NT2/D1 (cell line): ENCODE data around the gene PEAK1.

Source experiments
- DNase-seq: peaks from one replicate; pipeline ENCODE4 v3.0.0-alpha.2; 2011; ENCODE audit warnings: low read depth, low spot score
- H3K27me3 ChIP-seq: 2 replicates; pipeline ENCODE4 v1.6.0; 2011; ENCODE audit warnings: mild to moderate bottlenecking; ENCODE audit not compliant: insufficient read length, insufficient read depth
- H3K36me3 ChIP-seq: 2 replicates; pipeline ENCODE4 v1.6.1; 2011; ENCODE audit warnings: mild to moderate bottlenecking, low read length, mixed read lengths; ENCODE audit not compliant: insufficient read depth, insufficient read length
- H3K4me1 ChIP-seq: 2 replicates; pipeline ENCODE4 v1.5.1; 2011; ENCODE audit not compliant: insufficient read depth, insufficient read length
- H3K4me3 ChIP-seq: 2 replicates; pipeline ENCODE4 v1.5.1; 2011; ENCODE audit warnings: low read depth; ENCODE audit not compliant: insufficient read length
- H3K9ac ChIP-seq: 2 replicates; pipeline ENCODE4 v1.6.0; 2011; ENCODE audit warnings: low read depth; ENCODE audit not compliant: insufficient read length
- H3K9me3 ChIP-seq: 2 replicates; pipeline ENCODE4 v1.5.1; 2011; ENCODE audit warnings: mild to moderate bottlenecking, low read length; ENCODE audit not compliant: insufficient read depth
- SUZ12 ChIP-seq: IDR thresholded peaks from 2 replicates; pipeline ENCODE4 v1.6.1; 2011; ENCODE audit not compliant: insufficient read length, insufficient read depth; ENCODE audit errors: extremely low read depth
- YY1 ChIP-seq: IDR thresholded peaks from 2 replicates; pipeline ENCODE4 v1.6.1; 2011; ENCODE audit not compliant: insufficient read length, insufficient read depth
- ZNF274 ChIP-seq: IDR thresholded peaks from 2 replicates; pipeline ENCODE4 v1.6.1; 2011; ENCODE audit warnings: mild to moderate bottlenecking, low read depth, low read length

PEAK1 gene

DNA sequence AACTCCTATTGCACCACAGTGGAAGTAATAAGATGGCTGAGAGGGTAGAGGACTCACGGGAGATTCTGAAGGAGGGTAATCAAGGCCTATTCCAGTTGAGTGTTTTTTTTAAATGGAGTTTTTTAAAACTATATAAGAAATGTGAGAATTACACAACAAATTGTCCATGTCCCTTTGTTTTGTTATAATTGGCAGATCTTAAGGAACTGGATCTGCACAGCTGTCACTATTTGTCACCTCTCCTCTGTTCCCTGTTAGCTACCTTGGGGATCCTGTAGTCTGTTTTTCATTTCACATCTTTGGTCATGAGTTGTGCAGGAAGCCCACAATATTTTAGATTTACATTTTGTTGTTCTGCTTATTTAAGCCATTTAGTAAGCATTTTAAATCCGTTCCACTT, 271.7 kb downstream of the PEAK1 start:
- TF ChIP-seq YY1 (no peak), SUZ12 (no peak), ZNF274 (no peak)
- DNase-seq: no peak
- Histone ChIP-seq H3K27me3 (no peaks in the 10 kb centered on the region), H3K9ac (no peak overlapping the region), H3K4me3 (no peak overlapping the region), H3K9me3 (no peaks in the 10 kb centered on the region), H3K4me1 (no peaks in the 10 kb centered on the region), H3K36me3 (no peaks in the 10 kb centered on the region)

DNA sequence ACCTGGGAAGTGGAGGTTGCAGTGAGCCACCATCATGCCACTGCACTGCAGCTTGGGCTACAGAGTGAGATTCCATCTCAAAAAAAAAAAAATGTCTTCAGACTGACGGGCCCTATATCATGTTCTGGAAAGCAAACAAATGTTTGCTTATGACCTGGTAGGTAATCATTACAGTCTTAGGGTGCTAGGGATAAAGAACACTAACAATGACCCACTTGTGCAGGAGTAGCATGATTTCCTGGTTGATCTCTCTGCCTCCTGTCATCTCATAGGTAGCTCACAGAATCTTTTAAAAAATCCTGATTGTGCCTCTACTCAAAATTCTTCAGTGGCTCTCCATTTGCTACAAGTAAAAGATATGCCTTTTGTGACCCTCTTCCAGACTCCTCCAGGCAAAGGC, 274.5 kb downstream of the PEAK1 start:
- H3K9ac ChIP-seq: no peak overlapping the region
- H3K9me3 ChIP-seq: peaks cover 24% of the 10 kb centered on the region
- no peaks in the 10 kb centered on the region for H3K27me3 ChIP-seq
- H3K36me3 ChIP-seq: no peaks in the 10 kb centered on the region
- H3K4me3 ChIP-seq: no peak overlapping the region
- TF ChIP-seq YY1: no peak
- TF ChIP-seq SUZ12: no peak
- TF ChIP-seq ZNF274: no peak
- no peak for DNase-seq
- H3K4me1 ChIP-seq: no peaks in the 10 kb centered on the region

DNA sequence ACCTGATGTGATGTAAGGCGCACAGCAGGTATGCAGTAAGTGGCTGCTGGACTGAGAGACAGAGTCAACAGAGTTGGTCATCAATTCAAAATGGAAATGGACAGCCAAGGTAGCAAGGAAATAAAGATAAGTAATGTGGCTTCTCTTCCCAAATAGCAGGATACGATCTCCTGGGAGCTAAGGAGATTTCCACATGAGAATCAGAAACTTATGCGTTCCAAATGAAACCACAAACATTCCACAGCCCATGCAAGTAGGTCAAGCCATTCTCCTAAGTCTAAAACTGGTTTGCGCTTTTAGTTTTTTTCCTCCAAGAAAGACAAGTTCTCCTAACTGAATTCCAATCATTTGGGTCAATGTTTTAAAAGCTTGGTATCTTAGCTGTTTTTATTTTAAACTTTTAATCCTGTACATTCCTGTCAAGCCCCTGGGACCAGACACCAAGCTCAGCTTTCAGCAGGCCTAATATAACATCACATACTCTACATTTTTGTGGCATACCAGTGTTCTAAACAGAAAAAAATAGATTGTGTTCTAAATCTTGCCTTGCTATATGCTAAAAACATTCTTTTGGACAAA, 275.3 kb downstream of the PEAK1 start:
- Histone ChIP-seq H3K9me3 (peaks cover 32% of the 10 kb centered on the region), H3K9ac (no peak overlapping the region), H3K36me3 (no peaks in the 10 kb centered on the region), H3K4me3 (no peak overlapping the region), H3K4me1 (no peaks in the 10 kb centered on the region), H3K27me3 (no peaks in the 10 kb centered on the region)
- DNase-seq: no peak
- no peak for TF ChIP-seq ZNF274
- no peak for TF ChIP-seq SUZ12
- TF ChIP-seq YY1: no peak

DNA sequence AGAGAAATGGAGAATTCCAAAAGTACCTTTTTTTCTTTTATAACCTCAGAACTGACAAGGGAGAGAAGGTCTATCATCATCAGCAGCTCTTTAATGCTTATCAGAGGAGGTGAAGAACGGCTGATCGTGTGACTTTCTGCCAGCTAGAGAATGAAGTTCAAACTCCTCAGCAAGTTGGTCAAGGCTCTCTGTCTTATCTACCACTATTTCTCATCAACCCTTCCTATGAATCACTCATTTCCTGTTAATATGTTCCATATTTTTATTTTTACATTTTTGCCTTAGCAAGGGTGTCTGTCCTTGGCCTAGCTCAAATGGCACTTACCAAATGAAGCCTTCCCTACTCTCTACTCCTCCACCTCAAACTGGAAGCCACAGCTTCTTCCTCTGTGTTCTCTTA, 275.9 kb downstream of the PEAK1 start:
- H3K4me1 ChIP-seq: no peaks in the 10 kb centered on the region
- no peak for TF ChIP-seq SUZ12
- TF ChIP-seq ZNF274: no peak
- TF ChIP-seq YY1: no peak
- DNase-seq: no peak
- peaks cover 38% of the 10 kb centered on the region for H3K9me3 ChIP-seq
- no peak overlapping the region for H3K4me3 ChIP-seq
- no peaks in the 10 kb centered on the region for H3K36me3 ChIP-seq
- H3K27me3 ChIP-seq: no peaks in the 10 kb centered on the region
- no peak overlapping the region for H3K9ac ChIP-seq

DNA sequence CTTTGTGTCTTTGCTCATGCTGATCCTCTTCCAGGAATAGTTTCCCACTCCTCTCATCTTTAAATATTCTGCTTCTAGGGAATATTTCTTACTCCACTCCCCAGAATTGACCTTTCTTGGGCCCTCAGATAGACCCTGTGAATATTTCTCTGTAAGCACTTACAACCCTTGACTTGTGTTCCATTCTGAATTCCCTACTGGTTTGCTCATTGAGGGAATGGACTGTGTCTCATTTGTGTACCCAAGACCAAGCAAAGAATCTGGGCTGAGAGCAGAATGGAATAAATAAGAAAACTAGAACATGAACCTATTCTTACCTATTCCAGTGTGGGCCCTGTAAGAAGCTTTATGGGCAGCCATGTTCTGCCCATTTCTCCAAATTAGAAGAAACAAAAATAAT, 276.3 kb downstream of the PEAK1 start:
- H3K9me3 ChIP-seq: peaks cover 39% of the 10 kb centered on the region
- H3K27me3 ChIP-seq: no peaks in the 10 kb centered on the region
- no peaks in the 10 kb centered on the region for H3K36me3 ChIP-seq
- no peak for DNase-seq
- H3K9ac ChIP-seq: no peak overlapping the region
- TF ChIP-seq YY1 (no peak), SUZ12 (no peak)
- H3K4me1 ChIP-seq: no peaks in the 10 kb centered on the region
- H3K4me3 ChIP-seq: no peak overlapping the region

GRCh38 chr15:77143191-77143590, 276.7 kb downstream of the PEAK1 start:
- Histone ChIP-seq H3K36me3 (no peaks in the 10 kb centered on the region), H3K27me3 (no peaks in the 10 kb centered on the region), H3K4me3 (no peak overlapping the region), H3K9ac (no peak overlapping the region), H3K4me1 (no peaks in the 10 kb centered on the region), H3K9me3 (peaks cover 39% of the 10 kb centered on the region)
- DNase-seq: no peak
- TF ChIP-seq SUZ12 (no peak), ZNF274 (no peak), YY1 (no peak)

- H3K4me3 ChIP-seq: no peak overlapping the region
- no peaks in the 10 kb centered on the region for H3K4me1 ChIP-seq
- no peak overlapping the region for H3K9ac ChIP-seq
- H3K36me3 ChIP-seq: no peaks in the 10 kb centered on the region
- H3K9me3 ChIP-seq: peaks cover 47% of the 10 kb centered on the region
- DNase-seq: no peak
- TF ChIP-seq SUZ12 (no peak), ZNF274 (no peak), YY1 (no peak)
- no peaks in the 10 kb centered on the region for H3K27me3 ChIP-seq
These were observed 279.7 kb downstream of the PEAK1 start for GRCh38 chr15:77140220-77140619.

- H3K4me3 ChIP-seq: no peak overlapping the region
- H3K27me3 ChIP-seq: no peaks in the 10 kb centered on the region
- no peaks in the 10 kb centered on the region for H3K4me1 ChIP-seq
- no peak overlapping the region for H3K9ac ChIP-seq
- H3K9me3 ChIP-seq: peaks cover 49% of the 10 kb centered on the region
- no peak for TF ChIP-seq ZNF274
- no peak for TF ChIP-seq SUZ12
- no peak for TF ChIP-seq YY1
- H3K36me3 ChIP-seq: no peaks in the 10 kb centered on the region
- no peak for DNase-seq
These were observed 280.6 kb downstream of the PEAK1 start for GRCh38 chr15:77139312-77139711.
